ENCODE measurements around the gene IL6ST.

IL6ST gene

GRCh38 chr5:55918087-55919035, 76.4 kb downstream of the IL6ST start:
- DNase-seq: no peak

- no peak for DNase-seq
These were observed 77.2 kb downstream of the IL6ST start for GRCh38 chr5:55917402-55918086.

- DNase-seq: no peak
These were observed 77.8 kb downstream of the IL6ST start for GRCh38 chr5:55916986-55917385.

GRCh38 chr5:55915783-55916182, 79.0 kb downstream of the IL6ST start:
- DNase-seq: no peak

GRCh38 chr5:55914971-55915370, 79.8 kb downstream of the IL6ST start:
- DNase-seq: no peak

- DNase-seq: no peak
These were observed 81.0 kb downstream of the IL6ST start for GRCh38 chr5:55913466-55914413.

GRCh38 chr5:55911784-55912653, 82.7 kb downstream of the IL6ST start:
- no peak for DNase-seq

- DNase-seq: no peak
These were observed 86.0 kb downstream of the IL6ST start for GRCh38 chr5:55908804-55909203.

GRCh38 chr5:55907927-55908326, 86.8 kb downstream of the IL6ST start:
- DNase-seq: no peak

GRCh38 chr5:55905251-55905650, 89.5 kb downstream of the IL6ST start:
- DNase-seq: no peak

- no peak for DNase-seq
These were observed 90.6 kb downstream of the IL6ST start for GRCh38 chr5:55904152-55904551.

GRCh38 chr5:55903121-55903701, 91.6 kb downstream of the IL6ST start:
- no peak for DNase-seq

- no peak for DNase-seq
These were observed 92.1 kb downstream of the IL6ST start for GRCh38 chr5:55902696-55903095.

- DNase-seq: no peak
These were observed 94.0 kb downstream of the IL6ST start for GRCh38 chr5:55900776-55901175.

- DNase-seq: no peak
These were observed 94.7 kb downstream of the IL6ST start for GRCh38 chr5:55900068-55900467.

GRCh38 chr5:55899344-55899743, 95.4 kb downstream of the IL6ST start:
- no peak for DNase-seq

GRCh38 chr5:55897905-55898304, 96.9 kb downstream of the IL6ST start:
- DNase-seq: no peak

GRCh38 chr5:55897206-55897894, 97.4 kb downstream of the IL6ST start:
- DNase-seq: no peak

GRCh38 chr5:55896663-55897062, 98.1 kb downstream of the IL6ST start:
- DNase-seq: no peak

GRCh38 chr5:55896238-55896637, 98.5 kb downstream of the IL6ST start:
- DNase-seq: no peak

GRCh38 chr5:55895346-55895745, 99.4 kb downstream of the IL6ST start:
- DNase-seq: no peak
